ENCODE data around the gene SNX9.

The SNX9 gene

GRCh38 chr6:157941101-157941863 lies 118.2 kb downstream of the SNX9 start:
- peaks cover 6% of the 10 kb centered on the region for H3K4me1 ChIP-seq (ENCODE audit: insufficient read depth, low read length, poor library complexity, severe bottlenecking)
- H4K20me1 ChIP-seq (ENCODE audit: insufficient read depth, low read length, poor library complexity, severe bottlenecking) = no peaks in the 10 kb centered on the region
- no peak overlapping the region for H3K4me2 ChIP-seq (ENCODE audit: low read depth, low read length, poor library complexity, severe bottlenecking)
- no peaks in the 10 kb centered on the region for H3K79me2 ChIP-seq (ENCODE audit: insufficient read depth, low read length)
- no peaks in the 10 kb centered on the region for H3K9me2 ChIP-seq (replicated peaks; ENCODE audit: low read depth, low read length)
- no peak overlapping the region for H3K9ac ChIP-seq (ENCODE audit: low read depth, low read length, poor library complexity, severe bottlenecking)
- H3K9me3 ChIP-seq (ENCODE audit: insufficient read depth, low read depth, low read length) = no peaks in the 10 kb centered on the region
- TF ChIP-seq EZH2phosphoT487 (IDR thresholded peaks at IDR 0.05; ENCODE audit: borderline replicate concordance) (no peak), CTCF (conservative IDR thresholded peaks at IDR 0.05; ENCODE audit: low read length) (no peak)
- no peaks in the 10 kb centered on the region for H3K36me3 ChIP-seq (ENCODE audit: insufficient read depth, low read length)
- peaks cover 5% of the 10 kb centered on the region for H3K27me3 ChIP-seq (ENCODE audit: insufficient read depth, low read length, poor library complexity, severe bottlenecking)
- H2AFZ ChIP-seq (ENCODE audit: low read length) = no peak overlapping the region
- H3F3A ChIP-seq (ENCODE audit: low read depth) = no peaks in the 10 kb centered on the region
- no peak overlapping the region for H3K4me3 ChIP-seq (ENCODE audit: low read length, poor library complexity, severe bottlenecking)

- no peak overlapping the region for H2AFZ ChIP-seq (ENCODE audit: low read length)
- no peaks in the 10 kb centered on the region for H4K20me1 ChIP-seq (ENCODE audit: insufficient read depth, low read length, poor library complexity, severe bottlenecking)
- peaks cover 4% of the 10 kb centered on the region for H3K4me1 ChIP-seq (ENCODE audit: insufficient read depth, low read length, poor library complexity, severe bottlenecking)
- H3K36me3 ChIP-seq (ENCODE audit: insufficient read depth, low read length) = no peaks in the 10 kb centered on the region
- no peak overlapping the region for H3K4me2 ChIP-seq (ENCODE audit: low read depth, low read length, poor library complexity, severe bottlenecking)
- peaks cover 5% of the 10 kb centered on the region for H3K27me3 ChIP-seq (ENCODE audit: insufficient read depth, low read length, poor library complexity, severe bottlenecking)
- no peak overlapping the region for H3K9ac ChIP-seq (ENCODE audit: low read depth, low read length, poor library complexity, severe bottlenecking)
- TF ChIP-seq EZH2phosphoT487 (IDR thresholded peaks at IDR 0.05; ENCODE audit: borderline replicate concordance) (no peak), CTCF (conservative IDR thresholded peaks at IDR 0.05; ENCODE audit: low read length) (no peak)
- no peaks in the 10 kb centered on the region for H3F3A ChIP-seq (ENCODE audit: low read depth)
- H3K9me2 ChIP-seq (replicated peaks; ENCODE audit: low read depth, low read length) = no peaks in the 10 kb centered on the region
- no peaks in the 10 kb centered on the region for H3K79me2 ChIP-seq (ENCODE audit: insufficient read depth, low read length)
- no peaks in the 10 kb centered on the region for H3K9me3 ChIP-seq (ENCODE audit: insufficient read depth, low read depth, low read length)
- H3K4me3 ChIP-seq (ENCODE audit: low read length, poor library complexity, severe bottlenecking) = no peak overlapping the region
These were observed 119.3 kb downstream of the SNX9 start for GRCh38 chr6:157942351-157942750.

- TF ChIP-seq EZH2phosphoT487 (IDR thresholded peaks at IDR 0.05; ENCODE audit: borderline replicate concordance) (no peak), CTCF (conservative IDR thresholded peaks at IDR 0.05; ENCODE audit: low read length) (no peak)
- Histone ChIP-seq H3K79me2 (ENCODE audit: insufficient read depth, low read length) (no peaks in the 10 kb centered on the region), H3K27me3 (ENCODE audit: insufficient read depth, low read length, poor library complexity, severe bottlenecking) (peaks cover 5% of the 10 kb centered on the region), H2AFZ (ENCODE audit: low read length) (no peak overlapping the region), H3F3A (ENCODE audit: low read depth) (no peaks in the 10 kb centered on the region), H3K4me2 (ENCODE audit: low read depth, low read length, poor library complexity, severe bottlenecking) (no peak overlapping the region), H3K36me3 (ENCODE audit: insufficient read depth, low read length) (no peaks in the 10 kb centered on the region), H3K4me3 (ENCODE audit: low read length, poor library complexity, severe bottlenecking) (no peak overlapping the region), H3K9me2 (replicated peaks; ENCODE audit: low read depth, low read length) (no peaks in the 10 kb centered on the region), H3K4me1 (ENCODE audit: insufficient read depth, low read length, poor library complexity, severe bottlenecking) (peaks cover 4% of the 10 kb centered on the region), H3K9me3 (ENCODE audit: insufficient read depth, low read depth, low read length) (no peaks in the 10 kb centered on the region), H3K9ac (ENCODE audit: low read depth, low read length, poor library complexity, severe bottlenecking) (no peak overlapping the region), H4K20me1 (ENCODE audit: insufficient read depth, low read length, poor library complexity, severe bottlenecking) (no peaks in the 10 kb centered on the region)
These were observed 120.4 kb downstream of the SNX9 start for GRCh38 chr6:157943249-157943963.
